ENCODE measurements around the gene SFMBT2. TPM values are rescaled to one million over a fixed set of nuclear protein-coding genes. Genes with fewer than 3 reads are reported as not detected.

SFMBT2 gene
- total RNA-seq, 2 experiments from 2014 or later: 7.9 to 8.3 TPM

- TF ChIP-seq EZH2phosphoT487 (IDR thresholded peaks at IDR 0.05; ENCODE audit: borderline replicate concordance, low read depth, low read length) (no peak), CTCF (conservative IDR thresholded peaks at IDR 0.05; ENCODE audit: low read length) (no peak)
- H3K79me2 ChIP-seq (ENCODE audit: insufficient read depth, low read depth, low read length): no peaks in the 10 kb centered on the region
- H3K9me3 ChIP-seq (ENCODE audit: low read length): no peaks in the 10 kb centered on the region
- no peaks in the 10 kb centered on the region for H4K20me1 ChIP-seq (ENCODE audit: insufficient read depth, low read length)
- ChIA-PET CTCF (ENCODE audit: unreplicated experiment) (no interaction called here), POLR2A (interaction anchor here (0.6 kb wide), 2 partner anchors 194 to 867 kb away, joined by 3 read pairs; no protein-coding TSS in a partner anchor)
- H3K4me1 ChIP-seq (ENCODE audit: insufficient read depth, low read length, poor library complexity, severe bottlenecking): peaks cover 4% of the 10 kb centered on the region
- no peaks in the 10 kb centered on the region for H3K36me3 ChIP-seq (ENCODE audit: insufficient read depth, low read length)
- no peaks in the 10 kb centered on the region for H3K9me2 ChIP-seq (ENCODE audit: insufficient read depth, low read length)
- BruUV-seq (replicated peaks): no TSS peak
- H2AFZ ChIP-seq (ENCODE audit: low read length): no peak overlapping the region
- no peak overlapping the region for H3K4me3 ChIP-seq (ENCODE audit: low read depth, low read length, poor library complexity, severe bottlenecking)
- DNase-seq (ENCODE audit: low spot score): no peak
- H3K27ac ChIP-seq (ENCODE audit: low read depth, low read length, poor library complexity, severe bottlenecking): no peak overlapping the region
- intact Hi-C loops (cut with micrococcal nuclease; ENCODE audit: unreplicated experiment): loop anchor here (2.0 to 5.0 kb wide), 2 partner anchors 197 to 289 kb away; no protein-coding TSS in a partner anchor
- no peak overlapping the region for H3K4me2 ChIP-seq (ENCODE audit: low read length)
Observed at GRCh38 chr10:7119325-7120015, 291.4 kb downstream of the SFMBT2 start.

DNA sequence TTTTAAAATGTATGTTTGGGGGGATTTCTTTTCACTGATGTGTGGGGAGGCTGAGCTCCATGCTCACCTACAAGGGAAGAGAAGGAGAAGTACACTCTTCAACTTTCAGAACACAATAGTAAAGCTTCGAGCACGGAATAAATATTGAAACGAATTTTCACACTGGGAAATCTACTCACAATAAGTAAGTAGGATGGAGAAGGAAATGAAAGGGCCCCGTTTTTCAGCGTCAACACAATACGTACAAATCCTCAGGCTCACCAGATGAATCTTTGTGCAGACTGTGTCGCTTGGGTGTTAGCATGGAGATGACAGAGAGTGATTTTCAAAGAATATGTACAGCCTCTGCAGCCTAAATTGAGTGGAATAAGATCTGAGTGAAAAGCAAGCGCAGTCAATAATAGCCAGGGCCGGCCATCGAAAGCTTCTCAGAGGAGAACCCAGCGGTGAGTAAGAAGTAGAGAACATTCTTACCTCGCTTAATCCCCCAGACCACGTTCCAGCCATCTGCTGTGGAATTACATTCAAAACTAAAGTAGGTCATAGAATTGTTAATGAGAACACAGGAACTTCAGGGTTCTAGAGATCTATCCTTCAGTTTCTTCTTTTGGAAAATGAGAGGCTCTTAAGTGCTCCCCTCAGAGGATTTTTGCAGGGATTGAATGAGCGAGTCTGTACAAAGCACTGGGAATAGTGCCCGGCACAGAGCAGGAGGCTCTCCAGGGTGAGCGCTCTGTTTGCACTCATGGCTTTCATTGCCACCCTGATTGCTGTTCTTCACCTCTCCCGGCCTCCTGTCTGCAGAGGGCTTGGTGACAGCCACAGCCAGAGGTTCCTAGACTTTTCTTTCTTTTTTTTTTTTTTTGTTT is 292.8 kb downstream of the SFMBT2 start:
- POLR2A ChIA-PET: no interaction called here

More for the DNA sequence above, 292.8 kb downstream of the SFMBT2 start:
- no TSS peak for BruUV-seq (replicated peaks)
- DNase-seq (ENCODE audit: low spot score): no peak
- Histone ChIP-seq H3K9me3 (ENCODE audit: low read length) (no peaks in the 10 kb centered on the region), H3K4me2 (ENCODE audit: low read length) (no peak overlapping the region), H2AFZ (ENCODE audit: low read length) (no peak overlapping the region), H3K4me3 (ENCODE audit: low read depth, low read length, poor library complexity, severe bottlenecking) (no peak overlapping the region), H3K9me2 (ENCODE audit: insufficient read depth, low read length) (no peaks in the 10 kb centered on the region), H4K20me1 (ENCODE audit: insufficient read depth, low read length) (no peaks in the 10 kb centered on the region), H3K27ac (ENCODE audit: low read depth, low read length, poor library complexity, severe bottlenecking) (no peak overlapping the region), H3K36me3 (ENCODE audit: insufficient read depth, low read length) (no peaks in the 10 kb centered on the region), H3K4me1 (ENCODE audit: insufficient read depth, low read length, poor library complexity, severe bottlenecking) (peaks cover 4% of the 10 kb centered on the region), H3K79me2 (ENCODE audit: insufficient read depth, low read depth, low read length) (no peaks in the 10 kb centered on the region)
- CTCF ChIA-PET (ENCODE audit: unreplicated experiment): no interaction called here
- TF ChIP-seq CTCF (conservative IDR thresholded peaks at IDR 0.05; ENCODE audit: low read length) (no peak), EZH2phosphoT487 (IDR thresholded peaks at IDR 0.05; ENCODE audit: borderline replicate concordance, low read depth, low read length) (no peak)
- intact Hi-C loops (cut with micrococcal nuclease; ENCODE audit: unreplicated experiment): no loop called here

Measured in OCI-LY7 (cell line).